ENCODE results near the gene SLC39A11.

DNA sequence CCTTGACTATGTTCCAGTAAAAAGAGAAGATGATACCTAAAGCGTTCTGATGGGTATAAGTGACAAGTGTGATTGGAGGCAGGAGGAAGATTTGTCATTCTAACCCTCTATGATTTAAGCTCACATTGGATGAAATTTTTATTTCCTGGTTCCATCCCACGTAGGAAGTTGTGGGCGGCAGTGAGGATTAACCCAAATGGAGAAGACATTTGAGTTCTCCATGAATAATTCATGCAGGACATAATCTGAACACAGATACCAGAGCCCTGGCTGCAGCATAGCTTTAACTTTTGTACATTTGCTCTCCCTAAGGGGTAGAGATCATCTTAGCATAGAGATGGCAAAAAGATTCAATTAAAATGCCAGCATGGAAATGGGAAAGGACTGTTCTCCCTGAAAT, 146.3 kb downstream of the SLC39A11 start:
- no peak for TF ChIP-seq POLR2A (IDR thresholded peaks at IDR 0.05)
- TF ChIP-seq, protein P1, sequence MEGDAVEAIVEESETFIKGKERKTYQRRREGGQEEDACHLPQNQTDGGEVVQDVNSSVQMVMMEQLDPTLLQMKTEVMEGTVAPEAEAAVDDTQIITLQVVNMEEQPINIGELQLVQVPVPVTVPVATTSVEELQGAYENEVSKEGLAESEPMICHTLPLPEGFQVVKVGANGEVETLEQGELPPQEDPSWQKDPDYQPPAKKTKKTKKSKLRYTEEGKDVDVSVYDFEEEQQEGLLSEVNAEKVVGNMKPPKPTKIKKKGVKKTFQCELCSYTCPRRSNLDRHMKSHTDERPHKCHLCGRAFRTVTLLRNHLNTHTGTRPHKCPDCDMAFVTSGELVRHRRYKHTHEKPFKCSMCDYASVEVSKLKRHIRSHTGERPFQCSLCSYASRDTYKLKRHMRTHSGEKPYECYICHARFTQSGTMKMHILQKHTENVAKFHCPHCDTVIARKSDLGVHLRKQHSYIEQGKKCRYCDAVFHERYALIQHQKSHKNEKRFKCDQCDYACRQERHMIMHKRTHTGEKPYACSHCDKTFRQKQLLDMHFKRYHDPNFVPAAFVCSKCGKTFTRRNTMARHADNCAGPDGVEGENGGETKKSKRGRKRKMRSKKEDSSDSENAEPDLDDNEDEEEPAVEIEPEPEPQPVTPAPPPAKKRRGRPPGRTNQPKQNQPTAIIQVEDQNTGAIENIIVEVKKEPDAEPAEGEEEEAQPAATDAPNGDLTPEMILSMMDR (IDR thresholded peaks at IDR 0.05): no peak

Data from esophagus squamous epithelium (tissue), 4 donors.